Transverse colon (tissue), 3 donors: ENCODE data around the gene POLR2L.

Experiments
- EP300 ChIP-seq: sonication (generic); formaldehyde crosslinking; IDR thresholded peaks from one replicate; pipeline ENCODE4 v1.6.1; 2017; ENCODE audit warnings: antibody characterized with exemption, low read depth
- TF ChIP-seq, protein P1 (sequence below), 5 experiments: fragments of 200-600 bp in 3 of 5; fragments of 450-650 bp in 2 of 5; sonication (generic) in 3 of 5; IDR thresholded peaks; 1 replicate in 2 of 5; 2 replicates in 3 of 5; pipeline ENCODE4 v1.5.1; 2016 to 2017; ENCODE audit warnings: antibody characterized with exemption in 5 of 5, inconsistent platforms in 3 of 5, mild to moderate bottlenecking in 2 of 5, moderate library complexity in 1 of 5

GRCh38 chr11:816433-816779 lies 25.9 kb downstream of the POLR2L start:
- TF ChIP-seq, protein P1, sequence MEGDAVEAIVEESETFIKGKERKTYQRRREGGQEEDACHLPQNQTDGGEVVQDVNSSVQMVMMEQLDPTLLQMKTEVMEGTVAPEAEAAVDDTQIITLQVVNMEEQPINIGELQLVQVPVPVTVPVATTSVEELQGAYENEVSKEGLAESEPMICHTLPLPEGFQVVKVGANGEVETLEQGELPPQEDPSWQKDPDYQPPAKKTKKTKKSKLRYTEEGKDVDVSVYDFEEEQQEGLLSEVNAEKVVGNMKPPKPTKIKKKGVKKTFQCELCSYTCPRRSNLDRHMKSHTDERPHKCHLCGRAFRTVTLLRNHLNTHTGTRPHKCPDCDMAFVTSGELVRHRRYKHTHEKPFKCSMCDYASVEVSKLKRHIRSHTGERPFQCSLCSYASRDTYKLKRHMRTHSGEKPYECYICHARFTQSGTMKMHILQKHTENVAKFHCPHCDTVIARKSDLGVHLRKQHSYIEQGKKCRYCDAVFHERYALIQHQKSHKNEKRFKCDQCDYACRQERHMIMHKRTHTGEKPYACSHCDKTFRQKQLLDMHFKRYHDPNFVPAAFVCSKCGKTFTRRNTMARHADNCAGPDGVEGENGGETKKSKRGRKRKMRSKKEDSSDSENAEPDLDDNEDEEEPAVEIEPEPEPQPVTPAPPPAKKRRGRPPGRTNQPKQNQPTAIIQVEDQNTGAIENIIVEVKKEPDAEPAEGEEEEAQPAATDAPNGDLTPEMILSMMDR (IDR thresholded peaks at IDR 0.05), result no peak
- no peak for TF ChIP-seq EP300
